Measurements from ENCODE around the gene KLHL5. TPM values are rescaled to one million over a fixed set of nuclear protein-coding genes. Genes with fewer than 3 reads are reported as not detected.
"Not testable (repeated sequence)": the region's sequence is repeated elsewhere in the genome, so short reads cannot be mapped to it uniquely, and the experiment has no call there.

KLHL5 gene
- total RNA-seq, 1 donor from 2014 or later: 57.1 TPM

DNA sequence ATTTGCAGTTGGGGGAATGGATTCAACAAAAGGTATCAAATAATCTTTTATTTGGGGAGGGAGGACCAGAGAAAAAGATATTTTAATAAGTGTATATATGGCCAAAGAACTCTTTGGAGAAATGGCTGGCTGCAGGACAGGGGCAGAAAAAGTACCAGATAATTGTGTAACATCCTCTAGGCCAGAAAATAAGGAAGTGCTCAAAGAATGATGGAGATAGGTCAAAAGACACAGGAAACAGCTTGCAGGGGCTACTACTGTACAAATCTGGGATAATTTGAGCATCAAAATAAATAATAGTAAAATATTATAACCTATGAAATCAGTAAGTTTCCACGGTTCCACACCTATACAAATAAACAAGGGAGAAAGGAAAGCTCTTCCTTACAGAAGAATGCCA is 34.8 kb downstream of the KLHL5 start:
- FAIRE-seq (no peak), DNase-seq (ENCODE audit: low spot score in 2 of 2) (no peak)

DNA sequence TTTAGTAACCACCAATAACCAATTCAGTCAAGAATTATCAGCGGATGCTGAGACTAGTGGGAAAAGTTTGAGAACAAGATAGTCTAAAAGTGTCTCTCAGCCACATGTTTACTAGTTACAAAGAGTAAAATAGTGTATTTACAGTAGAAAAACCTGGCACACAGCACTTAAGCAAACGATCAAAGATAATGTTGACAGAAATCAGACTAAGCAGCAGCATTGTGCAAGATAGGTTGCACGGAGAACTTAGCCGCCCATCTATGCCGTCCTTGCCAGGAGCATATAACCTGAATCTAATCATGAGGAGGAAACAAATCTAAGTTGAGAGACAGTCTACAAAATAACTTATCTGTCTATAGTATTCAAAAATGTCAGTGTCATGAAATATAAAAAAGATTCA is 35.3 kb downstream of the KLHL5 start:
- FAIRE-seq: no peak
- no peak for DNase-seq (ENCODE audit: low spot score in 2 of 2)

DNA sequence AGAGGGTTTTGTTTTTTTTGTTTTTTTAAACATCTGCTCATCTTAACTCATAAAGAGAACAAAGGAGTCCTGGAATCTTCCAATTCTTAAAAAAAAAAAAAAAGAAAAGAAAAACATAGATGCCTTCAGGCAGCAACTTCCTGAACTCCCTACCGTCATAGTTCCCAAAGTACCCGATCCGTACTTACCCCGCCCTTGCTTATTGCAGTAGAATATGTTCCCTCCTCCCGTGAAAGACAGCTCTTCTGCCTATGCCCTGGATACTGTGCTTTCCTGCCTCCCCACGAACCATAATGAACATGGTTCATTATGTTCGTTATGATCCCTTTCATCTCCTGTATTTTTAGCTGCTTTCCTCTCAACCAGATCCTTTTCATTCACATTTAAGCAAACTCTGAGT is 40.3 kb downstream of the KLHL5 start:
- DNase-seq (ENCODE audit: low spot score in 2 of 2) (no peak), FAIRE-seq (no peak)

DNA sequence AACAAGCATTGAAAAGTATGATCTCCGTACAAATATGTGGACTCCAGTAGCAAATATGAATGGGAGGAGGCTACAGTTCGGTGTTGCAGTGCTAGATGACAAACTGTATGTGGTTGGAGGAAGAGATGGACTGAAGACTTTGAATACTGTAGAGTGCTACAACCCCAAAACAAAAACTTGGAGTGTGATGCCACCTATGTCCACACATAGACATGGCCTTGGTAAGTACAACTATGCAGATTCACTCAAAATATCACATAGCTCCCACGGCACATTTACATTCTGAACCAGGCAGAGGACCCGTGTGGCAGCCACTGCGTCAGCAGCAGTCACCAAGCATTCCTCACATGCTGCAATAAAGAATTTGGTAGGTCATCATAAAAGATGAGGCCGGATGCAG is 41.3 kb downstream of the KLHL5 start:
- DNase-seq (ENCODE audit: low spot score in 2 of 2) (no peak), FAIRE-seq (no peak)

DNA sequence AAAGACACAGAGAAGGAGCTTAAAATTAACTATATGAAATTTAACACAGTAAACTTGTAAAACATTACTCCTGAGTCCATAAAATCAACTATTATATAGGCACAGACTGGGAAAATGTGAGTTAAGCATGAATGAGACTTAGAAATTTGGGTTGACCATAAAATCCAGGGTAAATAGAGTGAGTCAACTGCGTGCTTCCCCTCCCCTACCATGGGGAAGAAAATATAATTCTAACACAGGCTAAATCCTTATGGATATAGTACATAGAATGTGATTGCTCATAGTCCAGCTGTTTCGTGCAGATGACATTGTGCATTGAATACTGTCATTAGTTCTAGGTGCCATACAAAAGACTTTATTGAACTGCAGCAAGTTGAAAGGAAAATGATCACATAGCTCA is 42.2 kb downstream of the KLHL5 start:
- no peak for FAIRE-seq
- DNase-seq (ENCODE audit: low spot score in 2 of 2): no peak

DNA sequence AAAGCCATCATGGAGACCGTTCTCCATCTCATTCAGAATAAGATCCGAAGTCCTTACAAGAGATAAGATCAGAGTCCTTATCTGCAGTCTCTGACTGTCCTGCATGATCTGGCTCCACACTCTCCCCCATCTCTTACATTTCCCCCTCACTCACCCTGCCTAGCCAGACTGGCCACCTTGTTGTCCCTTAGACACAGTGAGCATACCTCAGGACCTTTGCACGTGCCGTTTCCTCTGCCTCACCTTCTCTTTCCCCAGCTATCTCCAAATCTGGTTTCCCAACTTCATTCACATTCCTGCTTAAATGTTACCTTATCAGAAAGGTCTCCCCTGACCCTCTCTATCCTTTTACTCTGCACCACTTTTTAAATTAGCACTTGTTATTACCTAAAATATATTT is 44.0 kb downstream of the KLHL5 start:
- no peak for DNase-seq (ENCODE audit: low spot score in 2 of 2)
- FAIRE-seq: no peak

DNA sequence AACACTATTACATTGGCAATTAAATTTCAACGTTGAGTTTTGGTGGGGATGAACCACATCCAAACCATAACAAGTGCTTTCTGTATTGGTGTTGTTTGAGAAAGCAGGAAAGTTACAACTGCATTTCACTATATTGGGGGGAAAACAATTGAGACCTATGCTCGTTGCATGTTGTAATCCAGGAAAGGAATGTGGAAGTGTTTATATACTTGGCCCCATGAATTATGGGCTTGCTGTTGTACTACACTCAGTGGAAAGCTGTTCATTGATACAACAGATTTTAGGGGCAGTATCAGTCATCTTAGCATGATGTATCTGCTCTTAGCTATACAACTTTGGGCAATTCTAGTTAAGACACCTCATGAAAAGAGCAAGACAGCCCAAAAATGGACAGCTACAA is 52.4 kb downstream of the KLHL5 start:
- no peak for FAIRE-seq

DNA sequence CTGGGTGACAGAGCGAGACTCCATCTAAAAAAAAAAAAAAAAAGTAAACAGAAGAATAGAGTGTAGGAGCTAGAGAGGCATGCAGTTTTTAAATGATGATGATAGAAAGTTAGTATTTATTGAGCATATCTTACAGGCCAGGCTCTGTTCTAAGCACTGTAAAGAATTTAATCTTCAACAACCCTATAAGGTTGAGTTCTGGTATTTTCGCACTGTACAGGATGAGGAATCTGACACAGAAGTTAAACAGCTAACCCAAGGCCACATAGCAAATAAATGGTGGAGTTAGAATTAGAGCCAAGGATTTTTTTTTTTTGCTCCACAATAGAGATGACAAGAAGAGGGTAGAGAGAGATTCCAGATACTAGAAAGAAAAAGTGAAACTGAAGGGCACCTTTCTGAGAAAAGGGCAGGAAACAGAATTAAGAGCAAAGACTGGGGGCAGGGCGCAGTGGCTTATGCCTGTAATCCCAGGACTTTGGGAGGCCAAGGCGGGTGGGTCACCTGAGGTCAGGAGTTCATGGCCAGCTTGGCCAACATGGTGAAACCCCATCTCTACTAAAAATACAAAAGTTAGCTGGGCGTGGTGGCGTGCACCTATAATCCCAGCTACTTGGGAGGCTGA is 56.1 kb downstream of the KLHL5 start:
- FAIRE-seq (no peak), DNase-seq (ENCODE audit: low spot score in 2 of 2) (no peak)

More for the DNA sequence above, 52.4 kb downstream of the KLHL5 start:
- DNase-seq (ENCODE audit: low spot score in 2 of 2): no peak

DNA sequence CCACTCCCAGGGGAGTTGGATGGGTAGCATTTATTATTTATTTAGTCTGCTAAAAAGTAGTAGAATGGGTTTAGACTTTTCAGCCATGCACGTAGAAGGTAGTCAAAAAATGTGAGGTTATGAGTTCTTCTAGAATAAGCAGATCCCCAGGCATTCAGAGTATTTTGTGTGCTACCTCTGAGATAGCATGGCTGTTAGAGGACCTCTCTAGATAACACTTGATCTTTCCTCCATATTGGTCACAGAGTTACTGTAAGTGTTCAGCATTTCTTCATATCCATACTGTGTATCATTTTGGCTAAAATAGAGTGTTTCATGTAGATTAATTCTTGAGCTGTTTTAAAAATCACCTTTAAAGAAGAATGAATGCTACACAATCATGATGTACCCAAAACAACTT is 58.4 kb downstream of the KLHL5 start:
- no peak for DNase-seq (ENCODE audit: low spot score in 2 of 2)
- no peak for FAIRE-seq

DNA sequence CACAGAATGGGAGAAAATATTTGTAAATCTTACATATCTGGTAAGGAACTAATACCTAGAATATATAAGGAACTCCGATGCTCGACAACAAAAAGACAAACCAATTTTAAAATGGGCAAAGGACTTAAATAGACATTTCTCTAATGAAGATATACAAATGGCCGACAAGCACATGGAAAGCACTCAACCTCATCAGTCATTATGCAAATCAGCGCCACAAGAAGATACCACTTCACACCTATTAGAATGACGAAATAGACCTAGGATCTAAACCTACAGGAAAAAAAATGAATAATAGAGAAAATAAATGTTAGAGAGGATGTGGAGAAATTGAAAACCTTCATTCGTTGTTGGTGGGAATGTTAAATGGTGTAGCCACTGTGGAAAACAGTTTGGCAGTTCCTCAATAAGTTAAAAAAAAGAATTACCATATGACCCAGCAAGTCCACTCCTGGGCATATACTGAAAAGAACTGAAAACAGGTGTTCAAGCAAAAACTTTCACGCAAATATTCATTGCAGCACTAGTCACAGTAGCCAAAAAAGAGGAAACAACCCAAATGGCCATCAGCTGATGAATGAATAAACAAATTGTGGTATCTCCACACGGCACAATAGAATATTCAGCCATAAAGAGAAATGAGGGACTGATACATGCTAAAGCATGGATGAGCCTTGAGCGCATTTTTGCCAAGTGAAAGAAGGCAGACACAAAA is 63.0 kb downstream of the KLHL5 start:
- no peak for FAIRE-seq
- DNase-seq (ENCODE audit: low spot score in 2 of 2): no peak

DNA sequence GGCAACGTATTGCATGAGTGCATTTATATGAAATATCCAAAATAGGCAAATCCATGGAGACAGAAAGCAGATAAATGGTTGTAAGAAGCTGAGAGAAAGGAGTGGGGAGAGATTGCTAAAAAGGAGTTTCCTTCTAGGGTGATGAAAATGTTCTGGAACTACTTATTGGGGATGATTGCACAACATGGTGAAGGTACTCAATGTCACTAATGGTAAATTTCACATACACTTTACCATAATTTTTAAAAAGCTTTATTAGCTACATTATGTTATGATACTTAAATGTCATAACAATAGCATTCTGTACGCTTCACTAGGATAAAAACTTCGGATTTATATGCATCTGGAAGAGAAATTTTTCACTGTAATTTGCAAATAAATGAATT is 63.6 kb downstream of the KLHL5 start:
- DNase-seq (ENCODE audit: low spot score in 2 of 2): no peak
- no peak for FAIRE-seq

DNA sequence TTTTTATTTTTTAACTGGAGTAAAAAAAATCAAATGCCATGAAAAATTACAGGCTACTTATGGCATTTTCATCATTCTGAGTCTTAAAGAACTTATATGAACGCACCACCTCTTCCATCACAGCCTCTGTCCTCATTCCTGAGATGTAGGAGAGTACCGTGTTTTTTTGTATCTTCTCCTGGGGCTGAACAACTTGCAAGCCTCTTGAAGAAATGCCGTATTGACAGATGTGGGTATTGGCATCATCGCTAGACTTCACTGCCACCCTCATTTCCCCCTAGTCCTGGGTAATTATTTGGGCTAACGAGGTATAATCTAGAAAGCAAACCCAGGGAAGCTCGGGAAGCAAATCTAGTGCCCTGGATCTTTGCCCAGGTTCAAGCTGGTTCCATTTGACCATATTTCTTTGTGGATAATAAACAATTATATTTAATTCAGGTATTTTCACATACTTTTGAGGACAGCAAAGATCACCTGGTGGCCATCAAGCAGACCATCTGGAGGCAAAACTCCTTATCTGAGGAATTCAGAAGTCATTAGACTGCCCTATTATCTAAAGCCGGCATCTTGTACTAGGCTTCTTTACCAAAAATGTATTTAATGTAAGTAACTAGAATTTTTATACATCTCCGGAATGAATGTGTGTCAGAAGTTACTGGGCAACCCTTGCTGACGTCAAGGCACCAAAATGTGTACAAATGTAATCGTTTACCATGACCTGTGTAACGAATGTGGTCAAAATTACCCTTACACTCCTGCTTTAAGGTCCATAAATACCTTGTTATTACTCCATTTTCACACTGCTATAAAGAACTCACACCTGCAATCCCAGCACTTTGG is 64.4 kb downstream of the KLHL5 start:
- FAIRE-seq: no peak

DNA sequence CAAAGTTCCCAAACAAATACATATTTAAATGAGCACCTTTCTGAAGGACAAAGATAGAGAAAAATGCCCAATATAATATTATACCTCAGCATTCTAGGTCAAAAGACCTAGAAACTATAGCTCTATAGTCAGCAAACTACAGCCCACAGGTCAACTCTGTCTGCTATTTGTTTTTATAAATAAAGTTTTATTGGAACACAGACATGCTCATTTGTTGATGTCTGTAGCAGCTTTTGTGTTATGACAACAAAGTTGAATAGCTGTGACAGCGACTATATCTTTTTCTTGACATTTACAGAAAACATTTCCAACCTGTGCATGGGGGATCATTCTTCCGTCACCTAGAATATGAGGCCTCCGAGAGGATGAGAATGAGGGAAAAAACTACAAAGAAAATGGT is 71.6 kb downstream of the KLHL5 start:
- FAIRE-seq (no peak), DNase-seq (ENCODE audit: low spot score in 2 of 2) (no peak)

More for the DNA sequence above, 64.4 kb downstream of the KLHL5 start:
- no peak for DNase-seq (ENCODE audit: low spot score in 2 of 2)

DNA sequence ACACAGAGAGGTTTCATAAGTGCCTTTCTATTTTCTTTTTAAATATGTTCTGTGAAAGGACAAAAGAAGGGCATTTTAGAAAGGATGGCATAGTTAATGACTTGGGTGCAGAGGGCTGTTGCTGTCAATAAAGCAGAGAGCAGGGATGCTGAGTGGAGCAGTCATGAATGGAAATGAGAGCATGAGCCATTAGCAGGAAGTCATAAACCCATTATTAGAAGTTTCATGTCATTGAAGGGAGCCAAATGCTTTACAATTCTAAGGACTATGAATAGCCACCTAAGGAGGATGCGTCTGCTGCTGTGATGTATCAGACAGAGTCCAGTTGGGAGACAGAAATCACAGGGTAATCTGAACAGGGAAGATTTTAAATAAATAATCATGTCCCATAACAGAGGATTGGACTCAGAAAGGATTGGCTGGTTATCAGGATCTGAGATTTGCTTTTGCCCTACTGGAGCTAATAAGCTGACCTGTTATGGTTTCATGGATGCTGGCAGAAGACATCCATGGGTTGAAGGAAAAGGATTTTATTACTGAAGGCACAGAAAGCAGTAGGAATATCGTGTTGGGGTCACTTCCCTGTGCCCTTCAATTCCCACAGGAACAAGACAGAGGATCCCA is 72.8 kb downstream of the KLHL5 start:
- DNase-seq (ENCODE audit: low spot score in 2 of 2): no peak
- FAIRE-seq: no peak

DNA sequence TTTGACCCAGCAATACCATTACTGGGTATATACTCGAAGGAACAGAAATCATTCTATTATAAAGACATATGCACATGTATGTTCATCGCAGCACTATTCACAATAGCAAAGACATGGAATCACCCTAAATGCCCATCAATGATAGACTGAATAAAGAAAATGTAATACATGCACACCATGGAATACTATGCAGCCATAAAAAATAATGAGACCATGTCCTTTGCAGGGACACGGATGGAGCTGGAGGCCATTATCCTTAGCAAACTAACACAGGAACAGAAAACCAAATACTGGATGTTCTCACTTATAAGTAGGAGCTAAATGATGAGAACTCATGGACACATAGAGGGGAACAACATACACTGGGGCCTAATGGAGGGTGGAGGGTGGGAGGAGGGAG is 76.2 kb downstream of the KLHL5 start:
- not testable (repeated sequence) for DNase-seq (ENCODE audit: low spot score in 2 of 2); FAIRE-seq

DNA sequence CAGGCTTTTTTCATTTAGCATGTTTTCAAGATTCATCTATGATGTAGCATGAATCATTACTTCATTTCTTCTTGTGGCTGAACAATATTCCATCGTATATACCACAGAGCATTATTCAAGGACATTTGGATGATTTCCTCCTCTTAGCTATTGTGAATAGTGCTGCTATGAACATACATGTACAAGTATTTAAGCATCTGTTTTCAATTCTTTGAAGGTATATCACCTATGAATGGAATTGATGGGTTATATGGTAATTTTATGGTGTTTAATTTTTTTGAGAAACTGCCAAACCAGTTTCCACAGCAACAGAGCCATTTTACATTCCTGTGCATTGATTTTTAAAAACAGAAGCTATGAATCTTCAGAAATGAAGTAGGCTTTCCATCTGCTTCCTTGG is 84.2 kb downstream of the KLHL5 start:
- FAIRE-seq (no peak), DNase-seq (ENCODE audit: low spot score in 2 of 2) (no peak)

DNA sequence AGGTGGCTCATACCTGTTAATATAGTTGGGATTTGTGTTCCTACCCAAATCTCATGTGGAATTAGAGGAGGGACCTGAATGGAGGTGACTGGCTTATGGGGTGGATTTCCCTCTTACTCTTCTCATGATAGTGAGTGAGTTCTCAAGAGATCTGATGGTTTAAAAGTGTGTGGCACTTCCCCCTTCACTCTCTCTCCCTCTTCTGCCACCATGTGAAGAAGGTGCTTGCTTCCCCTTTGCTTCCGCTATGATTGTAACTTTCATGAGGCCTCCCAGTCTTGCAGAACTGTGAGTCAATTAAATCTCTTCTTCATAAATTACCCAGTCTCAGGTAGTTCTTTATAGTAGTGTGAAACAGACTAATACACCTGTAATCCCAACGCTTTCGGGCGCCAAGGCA is 92.0 kb downstream of the KLHL5 start:
- DNase-seq (ENCODE audit: low spot score in 2 of 2): no peak
- no peak for FAIRE-seq

DNA sequence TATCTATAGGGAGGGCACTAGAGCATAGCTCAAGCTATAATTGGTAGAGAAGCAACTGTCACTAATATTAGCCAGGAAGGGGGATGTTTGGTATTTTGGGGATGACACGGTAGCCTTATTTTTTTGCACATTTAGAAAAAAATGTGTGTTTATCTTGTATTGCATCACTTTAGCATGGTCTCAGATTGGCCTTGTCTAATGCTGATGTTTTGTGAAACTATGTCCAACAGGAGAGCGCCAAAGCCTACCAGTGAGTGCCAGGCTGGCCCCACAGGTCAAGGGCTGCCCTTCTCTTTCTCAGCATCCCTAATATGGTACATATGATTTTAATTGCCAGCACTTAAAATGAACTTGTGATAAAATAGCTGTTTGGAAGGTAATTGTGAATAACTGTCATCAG is 95.5 kb downstream of the KLHL5 start:
- no peak for DNase-seq (ENCODE audit: low spot score in 2 of 2)
- no peak for FAIRE-seq

DNA sequence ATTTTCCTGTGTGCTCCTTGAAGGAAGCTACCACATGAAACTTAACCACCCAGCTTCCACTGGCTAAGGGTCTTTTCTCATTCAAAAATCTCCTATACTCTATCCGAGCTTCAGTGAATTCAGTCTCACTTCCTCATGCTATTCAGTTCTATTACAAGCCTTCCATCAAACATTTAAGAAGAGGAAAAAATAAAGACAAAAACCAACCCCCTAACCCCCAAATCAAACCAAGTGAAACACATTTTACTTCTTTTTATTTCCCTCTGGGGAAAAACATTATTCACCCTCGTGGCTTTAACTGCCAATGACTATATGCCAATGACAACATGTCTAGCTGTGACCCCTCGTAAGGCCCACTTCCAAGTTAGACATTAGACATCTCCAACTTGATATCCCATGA is 104.1 kb downstream of the KLHL5 start:
- FAIRE-seq (no peak), DNase-seq (ENCODE audit: low spot score in 2 of 2) (no peak)

DNA sequence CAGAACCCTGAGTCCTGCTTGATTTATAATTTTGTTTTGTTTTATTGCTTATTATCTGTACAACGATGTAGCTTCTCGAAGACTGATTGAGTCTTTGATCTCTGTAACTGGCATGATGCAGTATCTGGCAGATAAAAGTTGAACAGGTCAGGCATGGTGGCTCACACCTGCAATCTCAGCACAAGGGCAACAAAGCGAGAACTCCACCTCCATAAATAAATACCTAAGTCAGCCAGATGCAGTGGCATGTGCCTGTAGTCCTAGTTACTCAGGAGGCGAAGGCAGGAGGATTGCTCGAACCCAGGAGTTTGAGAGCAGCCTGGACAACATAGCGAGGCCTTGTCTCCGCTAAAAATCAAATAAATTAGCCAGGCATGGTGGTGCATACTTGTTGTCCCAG is 104.6 kb downstream of the KLHL5 start:
- no peak for DNase-seq (ENCODE audit: low spot score in 2 of 2)
- FAIRE-seq: no peak

DNA sequence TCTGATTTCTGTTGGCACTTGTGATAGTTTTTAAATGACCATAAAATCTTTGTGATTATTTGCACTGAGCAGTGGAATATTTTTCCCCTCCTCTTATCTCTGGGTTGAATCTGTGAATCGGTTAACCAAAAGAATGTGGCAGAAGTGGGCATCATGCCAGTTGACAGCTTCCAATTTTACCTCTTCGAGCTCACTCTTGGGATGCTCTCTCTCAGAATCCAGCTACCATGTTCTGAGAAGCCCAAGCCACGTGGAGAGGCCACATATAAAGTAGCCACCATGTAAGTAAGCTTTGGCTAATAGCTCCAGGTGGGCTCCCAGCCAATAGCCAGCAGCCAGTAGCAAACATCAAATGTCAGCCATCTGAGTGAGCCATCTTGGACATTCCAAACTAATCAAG is 107.4 kb downstream of the KLHL5 start:
- FAIRE-seq (no peak), DNase-seq (ENCODE audit: low spot score in 2 of 2) (no peak)

All from frontal cortex (tissue), 4 donors.